ENCODE data around the gene CKAP5. TPM values are rescaled to one million over a fixed set of nuclear protein-coding genes. Genes with fewer than 3 reads are reported as not detected.

Gene CKAP5
- total and polyA plus RNA-seq, 2 donors (not counting 1 experiment from before 2014, with no cell fraction given): 64.7 to 111 TPM

DNA sequence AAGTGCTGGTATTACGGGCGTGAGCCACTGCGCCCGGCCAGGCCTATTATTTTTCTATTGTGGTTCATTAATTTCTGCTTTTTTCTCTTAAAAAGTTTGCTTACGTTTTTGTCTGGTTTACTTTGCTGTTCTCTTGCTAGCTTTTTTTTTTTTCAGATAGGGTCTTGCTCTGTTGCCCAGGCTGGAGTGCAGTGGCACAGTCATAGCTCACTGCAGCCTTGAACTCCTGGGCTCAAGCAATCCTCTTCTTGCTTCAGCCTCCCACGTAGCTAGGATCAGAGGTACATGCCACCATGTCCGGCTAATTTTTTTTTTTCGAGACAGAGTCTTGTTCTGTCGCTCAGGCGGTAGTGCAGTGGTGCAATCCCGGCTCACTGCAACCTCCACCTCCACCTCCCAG is 108.4 kb downstream of the CKAP5 start:
- H2AFZ ChIP-seq (ENCODE audit: low read length): no peak overlapping the region
- H3K4me1 ChIP-seq (ENCODE audit: control insufficient read depth, extremely low read depth, insufficient read depth, low read length): no peaks in the 10 kb centered on the region
- no peak for DNase-seq (ENCODE audit: low read depth in 2 of 2)
- TF ChIP-seq, protein P1, sequence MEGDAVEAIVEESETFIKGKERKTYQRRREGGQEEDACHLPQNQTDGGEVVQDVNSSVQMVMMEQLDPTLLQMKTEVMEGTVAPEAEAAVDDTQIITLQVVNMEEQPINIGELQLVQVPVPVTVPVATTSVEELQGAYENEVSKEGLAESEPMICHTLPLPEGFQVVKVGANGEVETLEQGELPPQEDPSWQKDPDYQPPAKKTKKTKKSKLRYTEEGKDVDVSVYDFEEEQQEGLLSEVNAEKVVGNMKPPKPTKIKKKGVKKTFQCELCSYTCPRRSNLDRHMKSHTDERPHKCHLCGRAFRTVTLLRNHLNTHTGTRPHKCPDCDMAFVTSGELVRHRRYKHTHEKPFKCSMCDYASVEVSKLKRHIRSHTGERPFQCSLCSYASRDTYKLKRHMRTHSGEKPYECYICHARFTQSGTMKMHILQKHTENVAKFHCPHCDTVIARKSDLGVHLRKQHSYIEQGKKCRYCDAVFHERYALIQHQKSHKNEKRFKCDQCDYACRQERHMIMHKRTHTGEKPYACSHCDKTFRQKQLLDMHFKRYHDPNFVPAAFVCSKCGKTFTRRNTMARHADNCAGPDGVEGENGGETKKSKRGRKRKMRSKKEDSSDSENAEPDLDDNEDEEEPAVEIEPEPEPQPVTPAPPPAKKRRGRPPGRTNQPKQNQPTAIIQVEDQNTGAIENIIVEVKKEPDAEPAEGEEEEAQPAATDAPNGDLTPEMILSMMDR (conservative IDR thresholded peaks at IDR 0.05 in 1 of 2, IDR thresholded peaks at IDR 0.05 in 1 of 2; ENCODE audit: low read depth in 1 of 2, low read length in 2 of 2): no peak
- no peak for TF ChIP-seq EZH2 (IDR thresholded peaks at IDR 0.05; ENCODE audit: low read length, missing control alignments)
- H3K36me3 ChIP-seq (ENCODE audit: control insufficient read depth, insufficient read depth, low read length): peaks cover 1% of the 10 kb centered on the region
- H3K79me2 ChIP-seq (ENCODE audit: control insufficient read depth, insufficient read depth, low read length): no peaks in the 10 kb centered on the region
- H3K27ac ChIP-seq (ENCODE audit: insufficient read depth, low read length): no peak overlapping the region
- H3K4me2 ChIP-seq (ENCODE audit: extremely low read depth, insufficient read depth, low read length): no peak overlapping the region
- no peaks in the 10 kb centered on the region for H3K27me3 ChIP-seq (ENCODE audit: control insufficient read depth, insufficient read depth, low read length)
- H4K20me1 ChIP-seq (ENCODE audit: control insufficient read depth, extremely low read depth, insufficient read depth, low read length): no peaks in the 10 kb centered on the region
- H3K9me3 ChIP-seq (ENCODE audit: control insufficient read depth, insufficient read depth, low read depth, low read length): no peaks in the 10 kb centered on the region
- H3K4me3 ChIP-seq (replicated peaks in 1 of 4; ENCODE audit: control extremely low read depth in 1 of 4, insufficient read depth in 1 of 4, low read depth in 3 of 4, low read length in 4 of 4): no peak overlapping the region
- H3K9ac ChIP-seq (ENCODE audit: insufficient read depth, low read length): no peak overlapping the region

DNA sequence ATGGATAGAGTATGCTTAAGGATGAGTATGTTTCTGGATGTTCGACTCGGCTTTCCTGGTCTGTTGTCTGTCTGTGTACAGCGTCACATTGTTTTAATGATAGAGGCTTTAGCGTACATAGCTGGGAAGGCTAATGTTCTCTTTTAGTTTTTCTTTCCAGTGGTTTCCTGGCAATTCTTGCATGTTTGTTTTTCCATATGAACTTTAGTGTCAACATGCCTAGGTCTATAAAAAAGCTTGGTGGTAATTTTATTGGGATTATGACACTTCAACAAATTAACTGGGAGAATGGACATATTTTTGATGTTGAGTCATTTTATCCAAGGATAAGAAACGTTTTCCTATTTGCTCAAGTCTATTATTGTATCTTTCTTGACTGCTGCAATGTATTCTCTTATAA is 109.5 kb downstream of the CKAP5 start:
- DNase-seq (ENCODE audit: low read depth in 2 of 2): no peak
- no peaks in the 10 kb centered on the region for H3K27me3 ChIP-seq (ENCODE audit: control insufficient read depth, insufficient read depth, low read length)
- no peaks in the 10 kb centered on the region for H3K9me3 ChIP-seq (ENCODE audit: control insufficient read depth, insufficient read depth, low read depth, low read length)
- H3K9ac ChIP-seq (ENCODE audit: insufficient read depth, low read length): no peak overlapping the region
- TF ChIP-seq, protein P1 (conservative IDR thresholded peaks at IDR 0.05 in 1 of 2, IDR thresholded peaks at IDR 0.05 in 1 of 2; ENCODE audit: low read depth in 1 of 2, low read length in 2 of 2): no peak
- no peak for TF ChIP-seq EZH2 (IDR thresholded peaks at IDR 0.05; ENCODE audit: low read length, missing control alignments)
- no peaks in the 10 kb centered on the region for H3K4me1 ChIP-seq (ENCODE audit: control insufficient read depth, extremely low read depth, insufficient read depth, low read length)
- H3K4me2 ChIP-seq (ENCODE audit: extremely low read depth, insufficient read depth, low read length): no peak overlapping the region
- H3K36me3 ChIP-seq (ENCODE audit: control insufficient read depth, insufficient read depth, low read length): no peaks in the 10 kb centered on the region
- H3K27ac ChIP-seq (ENCODE audit: insufficient read depth, low read length): no peak overlapping the region
- no peaks in the 10 kb centered on the region for H4K20me1 ChIP-seq (ENCODE audit: control insufficient read depth, extremely low read depth, insufficient read depth, low read length)
- H2AFZ ChIP-seq (ENCODE audit: low read length): no peak overlapping the region
- no peaks in the 10 kb centered on the region for H3K79me2 ChIP-seq (ENCODE audit: control insufficient read depth, insufficient read depth, low read length)
- no peak overlapping the region for H3K4me3 ChIP-seq (replicated peaks in 1 of 4; ENCODE audit: control extremely low read depth in 1 of 4, insufficient read depth in 1 of 4, low read depth in 3 of 4, low read length in 4 of 4)

DNA sequence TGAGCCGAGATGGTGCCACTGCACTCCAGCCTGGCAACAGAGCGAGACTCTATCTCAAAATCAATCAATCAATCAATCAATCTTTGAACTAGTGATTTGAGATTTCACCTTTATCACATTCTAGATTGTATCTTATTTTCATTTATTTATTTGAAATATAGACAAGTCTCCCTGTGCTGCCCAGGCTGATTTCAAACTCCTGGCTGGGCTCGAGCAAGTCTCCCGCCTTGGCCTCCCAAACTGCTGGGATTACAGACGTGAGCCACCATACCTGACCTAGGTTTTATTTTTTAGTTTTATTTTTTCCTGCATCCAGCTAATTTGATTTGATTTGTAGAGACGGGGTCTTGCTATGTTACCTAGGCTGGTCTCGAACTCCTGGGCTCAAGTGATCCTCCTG is 109.9 kb downstream of the CKAP5 start:
- no peaks in the 10 kb centered on the region for H3K4me1 ChIP-seq (ENCODE audit: control insufficient read depth, extremely low read depth, insufficient read depth, low read length)
- no peak overlapping the region for H3K4me3 ChIP-seq (replicated peaks in 1 of 4; ENCODE audit: control extremely low read depth in 1 of 4, insufficient read depth in 1 of 4, low read depth in 3 of 4, low read length in 4 of 4)
- H3K79me2 ChIP-seq (ENCODE audit: control insufficient read depth, insufficient read depth, low read length): no peaks in the 10 kb centered on the region
- no peak for DNase-seq (ENCODE audit: low read depth in 2 of 2)
- H3K9ac ChIP-seq (ENCODE audit: insufficient read depth, low read length): no peak overlapping the region
- H3K36me3 ChIP-seq (ENCODE audit: control insufficient read depth, insufficient read depth, low read length): no peaks in the 10 kb centered on the region
- H3K27me3 ChIP-seq (ENCODE audit: control insufficient read depth, insufficient read depth, low read length): no peaks in the 10 kb centered on the region
- no peaks in the 10 kb centered on the region for H4K20me1 ChIP-seq (ENCODE audit: control insufficient read depth, extremely low read depth, insufficient read depth, low read length)
- TF ChIP-seq, protein P1 (conservative IDR thresholded peaks at IDR 0.05 in 1 of 2, IDR thresholded peaks at IDR 0.05 in 1 of 2; ENCODE audit: low read depth in 1 of 2, low read length in 2 of 2): no peak
- no peak for TF ChIP-seq EZH2 (IDR thresholded peaks at IDR 0.05; ENCODE audit: low read length, missing control alignments)
- H2AFZ ChIP-seq (ENCODE audit: low read length): no peak overlapping the region
- H3K9me3 ChIP-seq (ENCODE audit: control insufficient read depth, insufficient read depth, low read depth, low read length): no peaks in the 10 kb centered on the region
- H3K27ac ChIP-seq (ENCODE audit: insufficient read depth, low read length): no peak overlapping the region
- H3K4me2 ChIP-seq (ENCODE audit: extremely low read depth, insufficient read depth, low read length): no peak overlapping the region

Data from fibroblast of lung (primary cell).